Measurements from ENCODE around the gene RAB7A.

DNA sequence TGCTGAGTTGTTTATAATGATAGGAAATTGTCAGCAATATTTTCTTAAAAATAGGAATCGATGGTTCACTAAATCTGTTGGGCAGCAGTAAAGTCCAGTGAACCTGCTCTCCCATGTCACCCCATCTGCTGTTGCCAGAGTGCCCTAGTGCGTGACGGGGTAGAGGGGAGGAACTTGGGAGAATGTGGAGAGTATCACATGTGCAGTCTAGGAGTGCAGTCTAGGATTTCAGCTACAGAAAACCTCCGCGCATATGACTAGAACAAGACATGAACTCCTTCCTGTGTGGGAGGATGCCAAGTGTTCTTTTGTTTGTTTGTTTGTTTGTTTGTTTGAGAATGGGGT is 78.8 kb downstream of the RAB7A start:
- TF ChIP-seq POLR2AphosphoS5 (IDR thresholded peaks at IDR 0.05) (no peak), EP300 (IDR thresholded peaks at IDR 0.05) (no peak), POLR2A (IDR thresholded peaks at IDR 0.05) (no peak)
- TF ChIP-seq, protein P1, sequence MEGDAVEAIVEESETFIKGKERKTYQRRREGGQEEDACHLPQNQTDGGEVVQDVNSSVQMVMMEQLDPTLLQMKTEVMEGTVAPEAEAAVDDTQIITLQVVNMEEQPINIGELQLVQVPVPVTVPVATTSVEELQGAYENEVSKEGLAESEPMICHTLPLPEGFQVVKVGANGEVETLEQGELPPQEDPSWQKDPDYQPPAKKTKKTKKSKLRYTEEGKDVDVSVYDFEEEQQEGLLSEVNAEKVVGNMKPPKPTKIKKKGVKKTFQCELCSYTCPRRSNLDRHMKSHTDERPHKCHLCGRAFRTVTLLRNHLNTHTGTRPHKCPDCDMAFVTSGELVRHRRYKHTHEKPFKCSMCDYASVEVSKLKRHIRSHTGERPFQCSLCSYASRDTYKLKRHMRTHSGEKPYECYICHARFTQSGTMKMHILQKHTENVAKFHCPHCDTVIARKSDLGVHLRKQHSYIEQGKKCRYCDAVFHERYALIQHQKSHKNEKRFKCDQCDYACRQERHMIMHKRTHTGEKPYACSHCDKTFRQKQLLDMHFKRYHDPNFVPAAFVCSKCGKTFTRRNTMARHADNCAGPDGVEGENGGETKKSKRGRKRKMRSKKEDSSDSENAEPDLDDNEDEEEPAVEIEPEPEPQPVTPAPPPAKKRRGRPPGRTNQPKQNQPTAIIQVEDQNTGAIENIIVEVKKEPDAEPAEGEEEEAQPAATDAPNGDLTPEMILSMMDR (IDR thresholded peaks at IDR 0.05): no peak

Data from stomach (tissue), 4 donors.